GM18951 (cell line): ENCODE data around the gene TAOK1.
A peak's percentile ranks its signal among the peaks of the same experiment; 100 is the strongest.
"Not testable (repeated sequence)": the region's sequence is repeated elsewhere in the genome, so short reads cannot be mapped to it uniquely, and the experiment has no call there.

Experiments used
- POLR2A ChIP-seq: IDR thresholded peaks from 4 replicates; pipeline ENCODE4 v1.6.1; 2011; ENCODE audit warnings: mild to moderate bottlenecking; ENCODE audit not compliant: insufficient read length, insufficient read depth; ENCODE audit errors: extremely low read depth
- in situ Hi-C: fragments of 300-500 bp; cut with MboI; formaldehyde crosslinking; loops from one replicate; pipeline ENCODE4 v1.12.0; 2022; ENCODE audit warnings: low sequenced_read_pairs, mixed read lengths, inconsistent platforms; ENCODE audit not compliant: unreplicated experiment

The TAOK1 gene

GRCh38 chr17:29389982-29390850, at the start of gene TAOK1:
Gene TAOK1 (plus strand): TSS chr17:29390363. CDS start chr17:29451549, 61,186 bp downstream.
- peak; percentile 95 for TF ChIP-seq POLR2A
- in situ Hi-C loops, result no loop called here

- no peak for TF ChIP-seq POLR2A
- in situ Hi-C loops, result no loop called here
Observed at GRCh38 chr17:29341726-29342125, 48.4 kb upstream of the TAOK1 start.

- TF ChIP-seq POLR2A, result no peak
- in situ Hi-C loops, result no loop called here
Observed at GRCh38 chr17:29342158-29342765, 47.9 kb upstream of the TAOK1 start.

GRCh38 chr17:29344201-29344856, 45.8 kb upstream of the TAOK1 start:
- TF ChIP-seq POLR2A, result no peak
- in situ Hi-C loops, result no loop called here

- in situ Hi-C loops, result no loop called here
- no peak for TF ChIP-seq POLR2A
Observed at GRCh38 chr17:29345066-29345465, 45.1 kb upstream of the TAOK1 start.

GRCh38 chr17:29345470-29345869, 44.7 kb upstream of the TAOK1 start:
- in situ Hi-C loops, result not testable (repeated sequence)

GRCh38 chr17:29346462-29346861, 43.7 kb upstream of the TAOK1 start:
- in situ Hi-C loops, result no loop called here

GRCh38 chr17:29347831-29348629, 42.1 kb upstream of the TAOK1 start:
- in situ Hi-C loops, result no loop called here
- no peak for TF ChIP-seq POLR2A

More at GRCh38 chr17:29346462-29346861, 43.7 kb upstream of the TAOK1 start:
- no peak for TF ChIP-seq POLR2A

GRCh38 chr17:29349409-29349808, 40.8 kb upstream of the TAOK1 start:
- in situ Hi-C loops, result no loop called here
- TF ChIP-seq POLR2A, result no peak

- in situ Hi-C loops, result no loop called here
- TF ChIP-seq POLR2A, result no peak
Observed at GRCh38 chr17:29352146-29352545, 38.0 kb upstream of the TAOK1 start.

GRCh38 chr17:29357232-29357631, 32.9 kb upstream of the TAOK1 start:
- no peak for TF ChIP-seq POLR2A
- in situ Hi-C loops, result no loop called here

- in situ Hi-C loops, result no loop called here
Observed at GRCh38 chr17:29357821-29358232, 32.3 kb upstream of the TAOK1 start.

GRCh38 chr17:29358416-29358815, 31.7 kb upstream of the TAOK1 start:
- in situ Hi-C loops, result no loop called here
- TF ChIP-seq POLR2A, result no peak

More at GRCh38 chr17:29357821-29358232, 32.3 kb upstream of the TAOK1 start:
- TF ChIP-seq POLR2A, result no peak
